Breast epithelium (tissue), 3 donors: ENCODE results near the gene PLXNC1.

Source experiments
- CTCF ChIP-seq, 3 donors: fragments of 450-650 bp; IDR thresholded peaks; one replicate each; pipeline ENCODE4 v1.5.1; 2016 to 2017; ENCODE audit warnings: antibody characterized with exemption in 3 of 3, mild to moderate bottlenecking in 3 of 3, moderate library complexity in 3 of 3
- POLR2A ChIP-seq: fragments of 450-650 bp; IDR thresholded peaks from one replicate; pipeline ENCODE4 v1.6.1; 2016; ENCODE audit warnings: antibody characterized with exemption, mild to moderate bottlenecking, moderate library complexity

DNA sequence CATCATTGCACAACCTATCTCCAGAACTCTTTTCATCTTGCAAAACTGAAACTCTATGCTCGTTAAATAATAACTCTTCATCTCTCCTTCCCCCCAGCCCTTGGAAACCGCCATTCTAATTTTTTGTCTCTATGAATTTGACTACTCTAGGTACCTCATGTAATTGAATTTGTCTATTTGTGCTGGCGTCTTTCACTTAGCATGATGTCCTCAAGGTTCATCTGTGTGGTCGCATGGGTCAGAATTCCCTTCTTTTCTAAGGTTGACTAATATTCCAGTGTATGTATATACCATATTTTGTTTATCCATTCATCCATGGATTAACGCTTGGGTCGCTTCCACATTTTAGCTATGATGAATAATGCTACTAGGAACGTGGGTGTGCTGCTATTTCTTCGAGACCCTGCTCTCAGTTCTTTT is 80.1 kb downstream of the PLXNC1 start:
- TF ChIP-seq CTCF (IDR thresholded peaks at IDR 0.05), result no peak
- no peak for TF ChIP-seq POLR2A
